ENCODE results near the gene ZNF740.

Gene ZNF740

GRCh38 chr12:53214687-53215455 is 34.3 kb downstream of the ZNF740 start (continued):
- TF ChIP-seq CSRNP3 (CRISPR knock-in tag; IDR thresholded peaks at IDR 0.05) (no peak), CSDC2 (CRISPR knock-in tag; IDR thresholded peaks at IDR 0.05) (no peak), ZNF565 (CRISPR knock-in tag; conservative IDR thresholded peaks at IDR 0.05; ENCODE audit: low read depth) (no peak), BACH2 (CRISPR knock-in tag; IDR thresholded peaks at IDR 0.05; ENCODE audit: borderline replicate concordance) (no peak)

GRCh38 chr12:53215497-53215896 is 35.0 kb downstream of the ZNF740 start:
- no peak for TF ChIP-seq PATZ1 (CRISPR knock-in tag; IDR thresholded peaks at IDR 0.05; ENCODE audit: borderline replicate concordance)
- no peak for TF ChIP-seq OSR1 (CRISPR knock-in tag; IDR thresholded peaks at IDR 0.05)
- no peak for ATAC-seq

DNA sequence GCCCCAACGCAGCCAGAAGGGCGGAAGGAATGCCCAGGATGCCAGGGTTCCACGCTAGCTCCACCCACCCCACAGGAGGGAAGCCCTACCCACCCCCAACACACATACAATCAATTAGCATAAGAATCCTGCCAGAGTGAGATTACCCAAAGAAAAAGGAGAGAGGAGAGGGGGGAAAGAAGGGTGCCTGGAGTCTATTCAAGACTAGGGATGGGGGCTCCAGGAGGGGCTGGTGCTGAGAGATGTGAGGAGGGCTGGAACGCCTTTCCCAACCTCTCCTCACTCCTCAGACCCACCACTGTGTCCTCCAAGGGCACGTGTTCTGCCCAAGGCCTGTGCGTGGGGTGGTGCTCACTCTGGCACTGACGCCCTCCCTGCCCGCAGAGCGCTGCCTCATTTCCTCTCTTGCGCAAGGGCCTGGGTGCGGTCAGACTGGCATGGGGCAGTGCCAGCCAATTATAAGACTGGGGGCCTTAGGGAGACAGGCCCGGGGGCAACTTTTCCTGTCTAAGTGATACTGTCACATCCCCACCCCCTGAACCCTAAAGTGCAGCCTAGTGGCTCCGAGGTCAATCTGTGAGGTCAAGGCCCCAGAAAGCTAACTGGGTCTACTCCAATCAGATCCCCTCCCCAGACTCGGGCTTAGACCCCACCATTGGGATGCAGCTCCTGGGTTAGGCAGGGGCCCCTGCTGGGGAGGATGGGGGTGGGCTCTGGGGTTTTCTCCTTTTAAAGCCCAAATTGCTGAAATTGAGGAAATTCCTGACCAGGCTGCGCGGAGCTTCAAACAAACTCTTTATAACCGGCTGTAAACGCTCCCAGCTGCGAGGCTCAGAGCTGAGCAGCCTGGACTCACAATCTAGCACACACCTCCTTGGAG is 36.8 kb downstream of the ZNF740 start:
- ATAC-seq: no peak

More for the DNA sequence above, 36.8 kb downstream of the ZNF740 start:
- no peak for TF ChIP-seq PPARA (CRISPR knock-in tag; IDR thresholded peaks at IDR 0.05; ENCODE audit: borderline replicate concordance)
- TF ChIP-seq SNAI2 (CRISPR knock-in tag; IDR thresholded peaks at IDR 0.05): no peak
- TF ChIP-seq ZNF565 (CRISPR knock-in tag; conservative IDR thresholded peaks at IDR 0.05; ENCODE audit: low read depth): no peak
- TF ChIP-seq ZC3H10 (CRISPR knock-in tag; IDR thresholded peaks at IDR 0.05): no peak
- TF ChIP-seq PATZ1 (CRISPR knock-in tag; IDR thresholded peaks at IDR 0.05; ENCODE audit: borderline replicate concordance): no peak
- no peak for TF ChIP-seq ZNF8 (CRISPR knock-in tag; IDR thresholded peaks at IDR 0.05)
- TF ChIP-seq CREB5 (CRISPR knock-in tag; IDR thresholded peaks at IDR 0.05; ENCODE audit: low read depth): no peak
- TF ChIP-seq TSHZ2 (CRISPR knock-in tag; IDR thresholded peaks at IDR 0.05): no peak
- no peak for TF ChIP-seq ARNTL (CRISPR knock-in tag; IDR thresholded peaks at IDR 0.05; ENCODE audit: borderline replicate concordance, low read depth)
- no peak for TF ChIP-seq GLIS3 (CRISPR knock-in tag; IDR thresholded peaks at IDR 0.05)
- no peak for TF ChIP-seq CSRNP3 (CRISPR knock-in tag; IDR thresholded peaks at IDR 0.05)
- no peak for TF ChIP-seq TOX (CRISPR knock-in tag; IDR thresholded peaks at IDR 0.05; ENCODE audit: borderline replicate concordance)
